HG02798 (cell line): ENCODE data around the gene INPP5A.

Experiments used
- ATAC-seq: cut with Tn5 transposase; IDR thresholded peaks from one replicate; pipeline ENCODE4 v1.9.1; 2021; ENCODE audit warnings: mild to moderate bottlenecking; ENCODE audit not compliant: unreplicated experiment, poor library complexity

The INPP5A gene

GRCh38 chr10:132803416-132804210, 266.0 kb downstream of the INPP5A start:
- no peak for ATAC-seq

- no peak for ATAC-seq
These were observed 266.7 kb downstream of the INPP5A start for GRCh38 chr10:132804287-132804686.

GRCh38 chr10:132804785-132805426, 267.3 kb downstream of the INPP5A start:
- ATAC-seq = no peak

GRCh38 chr10:132805599-132805998, 268.0 kb downstream of the INPP5A start:
- ATAC-seq = no peak

GRCh38 chr10:132806110-132806509, 268.5 kb downstream of the INPP5A start:
- ATAC-seq = no peak

- no peak for ATAC-seq
These were observed 269.0 kb downstream of the INPP5A start for GRCh38 chr10:132806561-132807003.

GRCh38 chr10:132807621-132808049, 270.0 kb downstream of the INPP5A start:
- no peak for ATAC-seq

- no peak for ATAC-seq
These were observed 271.0 kb downstream of the INPP5A start for GRCh38 chr10:132808383-132809231.

- ATAC-seq = no peak
These were observed 271.9 kb downstream of the INPP5A start for GRCh38 chr10:132809232-132810140.

- no peak for ATAC-seq
These were observed 272.7 kb downstream of the INPP5A start for GRCh38 chr10:132810141-132810806.

GRCh38 chr10:132810807-132811700, 273.5 kb downstream of the INPP5A start:
- ATAC-seq = no peak

- no peak for ATAC-seq
These were observed 274.4 kb downstream of the INPP5A start for GRCh38 chr10:132811891-132812481.

- no peak for ATAC-seq
These were observed 274.9 kb downstream of the INPP5A start for GRCh38 chr10:132812520-132812919.

- no peak for ATAC-seq
These were observed 275.4 kb downstream of the INPP5A start for GRCh38 chr10:132813001-132813401.

- no peak for ATAC-seq
These were observed 276.2 kb downstream of the INPP5A start for GRCh38 chr10:132813560-132814468.

GRCh38 chr10:132814469-132814856, 276.9 kb downstream of the INPP5A start:
- no peak for ATAC-seq
